PC-3 (cell line): ENCODE results near the gene RFC2. TPM values are rescaled to one million over a fixed set of nuclear protein-coding genes. Genes with fewer than 3 reads are reported as not detected.

Source experiments
- ATAC-seq: fragments of 200-7000 bp; cut with Tn5 transposase; 2 replicates; pipeline ENCODE4 v1.9.1; 2020; ENCODE audit warnings: mild to moderate bottlenecking, moderate library complexity
- BruUV-seq: library from RNA; stranded (reverse); fragments of 400-500 nt; replicated peaks from 2 replicates; lab custom pipeline; 2021; lab: Mats Ljungman, UMichigan
- CTCF ChIA-PET: fragments of 300-600 bp; sonication (Branson Sonifier 250); formaldehyde crosslinking; loops from one replicate; lab custom pipeline; 2022; ENCODE audit warnings: antibody characterized with exemption; lab: Charles Lee
- POLR2A ChIA-PET: fragments of 300-600 bp; sonication (Branson Sonifier 250); formaldehyde crosslinking; loops from one replicate; lab custom pipeline; 2022; ENCODE audit warnings: antibody characterized with exemption; ENCODE audit not compliant: unreplicated experiment; lab: Charles Lee
- DNase-seq: peaks from one replicate; pipeline ENCODE4 v3.0.0-alpha.2; 2015
- H2AFZ ChIP-seq: fragments of 300-600 bp; sonication (generic); 2 replicates; pipeline ENCODE4 v1.6.0; 2016; ENCODE audit warnings: antibody characterized with exemption, low read length
- H3F3A ChIP-seq: fragments of 300-600 bp; sonication (generic); one replicate; pipeline ENCODE4 v1.6.0; 2017; ENCODE audit warnings: antibody characterized with exemption, low read length, control low read depth, mild to moderate bottlenecking; ENCODE audit not compliant: unreplicated experiment
- H3K27ac ChIP-seq: fragments of 300-600 bp; sonication (generic); 2 replicates; pipeline ENCODE4 v1.5.1; 2016; ENCODE audit warnings: mild to moderate bottlenecking, low read length
- H3K27me3 ChIP-seq: fragments of 300-600 bp; sonication (generic); 2 replicates; pipeline ENCODE4 v1.6.1; 2016; ENCODE audit warnings: low read length, mixed read lengths
- H3K36me3 ChIP-seq: fragments of 300-600 bp; sonication (generic); 2 replicates; pipeline ENCODE4 v1.6.1; 2016; ENCODE audit warnings: low read depth, mixed run types, low read length, mixed read lengths
- H3K4me1 ChIP-seq: fragments of 300-600 bp; sonication (generic); 2 replicates; pipeline ENCODE4 v1.5.1; 2016; ENCODE audit warnings: low read length; ENCODE audit not compliant: insufficient read depth
- H3K4me2 ChIP-seq: fragments of 300-600 bp; sonication (generic); 2 replicates; pipeline ENCODE4 v1.6.0; 2016; ENCODE audit warnings: low read length
- H3K4me3 ChIP-seq: fragments of 300-600 bp; sonication (generic); 2 replicates; pipeline ENCODE4 v1.5.1; 2016; ENCODE audit warnings: mild to moderate bottlenecking, low read length, mixed read lengths
- H3K79me2 ChIP-seq: fragments of 300-600 bp; sonication (generic); 2 replicates; pipeline ENCODE4 v1.6.1; 2017; ENCODE audit warnings: low read length, mixed read lengths
- H3K9ac ChIP-seq: fragments of 300-600 bp; sonication (generic); 2 replicates; pipeline ENCODE4 v1.6.0; 2016; ENCODE audit warnings: mild to moderate bottlenecking, low read length
- H3K9me2 ChIP-seq: fragments of 300-600 bp; sonication (generic); replicated peaks from 2 replicates; pipeline ENCODE4 v1.6.1; 2016; ENCODE audit warnings: mixed run types, low read length, mixed read lengths
- H3K9me3 ChIP-seq: fragments of 300-600 bp; sonication (generic); 2 replicates; pipeline ENCODE4 v1.6.1; 2016; ENCODE audit warnings: low read length, mixed read lengths
- H4K20me1 ChIP-seq: fragments of 300-600 bp; sonication (generic); 2 replicates; pipeline ENCODE4 v1.6.1; 2016; ENCODE audit warnings: low read length, mixed read lengths
- EZH2 ChIP-seq: fragments of 300-600 bp; sonication (generic); IDR thresholded peaks from one replicate; pipeline ENCODE4 v1.6.1; 2017; ENCODE audit warnings: antibody characterized with exemption, mild to moderate bottlenecking, low read length; ENCODE audit not compliant: unreplicated experiment
- EZH2phosphoT487 ChIP-seq: fragments of 300-600 bp; sonication (generic); IDR thresholded peaks from 2 replicates; pipeline ENCODE4 v1.6.1; 2018; ENCODE audit warnings: mild to moderate bottlenecking, antibody characterized with exemption, low read length, borderline replicate concordance
- intact Hi-C: fragments of 100-400 bp; cut with micrococcal nuclease; formaldehyde crosslinking; loops from 2 replicates; pipeline ENCODE4 v1.9.0; 2023
- total RNA-seq: library from RNA; depleted of rRNA; stranded (reverse); fragments of >200 nt; gene quantifications from 2 replicates; pipeline ENCODE4 v1.2.3, GENCODE V29; 2014
- TF ChIP-seq, protein P1 (sequence below): fragments of 300-600 bp; sonication (generic); conservative IDR thresholded peaks from 2 replicates; pipeline ENCODE4 v1.5.1; 2017; ENCODE audit warnings: antibody characterized with exemption, low read depth, mild to moderate bottlenecking, low read length

RFC2 gene
- total RNA-seq, 1 experiment from 2014 or later: 60.4 TPM

DNA sequence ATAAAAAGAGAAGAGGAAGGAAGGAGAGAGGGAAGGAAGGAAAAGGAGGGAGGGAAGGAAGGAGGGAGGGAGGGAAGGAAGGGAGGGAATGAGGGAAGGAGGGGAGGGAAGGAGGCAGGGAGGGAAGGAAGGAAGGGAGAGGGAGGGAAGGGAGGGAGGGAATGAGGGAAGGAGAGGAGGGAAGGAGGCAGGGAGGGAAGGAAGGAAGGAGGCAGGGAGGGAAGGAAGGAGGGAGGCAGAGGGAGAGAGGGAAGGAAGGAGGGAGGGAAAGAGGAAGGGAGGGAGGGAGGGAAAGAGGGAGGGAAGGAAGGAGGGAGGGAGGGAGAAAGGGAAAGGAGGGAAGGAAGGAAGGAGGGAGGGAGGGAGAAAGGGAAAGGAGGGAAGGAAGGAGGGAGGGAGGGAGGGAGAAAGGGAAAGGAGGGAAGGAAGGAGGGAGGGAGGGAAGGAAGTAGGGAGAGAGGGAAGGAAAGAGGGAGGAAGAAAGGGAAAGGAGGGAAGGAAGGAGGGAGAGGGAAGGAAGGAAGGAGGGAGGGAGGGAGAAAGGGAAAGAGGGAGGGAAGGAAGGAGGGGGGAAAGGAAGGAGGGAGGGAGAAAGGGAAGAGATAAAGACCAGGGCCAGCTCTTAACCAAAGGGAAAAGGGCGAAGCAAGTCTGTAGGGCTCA lies 50.1 kb downstream of the RFC2 start:
- H3K27me3 ChIP-seq: no peaks in the 10 kb centered on the region
- ChIA-PET POLR2A (no interaction called here), CTCF (interaction anchor here (0.7 kb wide), 1 partner anchor 29 kb away, joined by 4 read pairs; no protein-coding TSS in a partner anchor)
- no peak overlapping the region for H2AFZ ChIP-seq
- no peak overlapping the region for H3K4me2 ChIP-seq
- ATAC-seq (no peak), DNase-seq (no peak)
- intact Hi-C loops: loop anchor here (1.0 to 10.0 kb wide), 4 partner anchors 111 to 337 kb away; no protein-coding TSS in a partner anchor
- TF ChIP-seq EZH2: no peak
- no peak for TF ChIP-seq EZH2phosphoT487
- TF ChIP-seq, protein P1, sequence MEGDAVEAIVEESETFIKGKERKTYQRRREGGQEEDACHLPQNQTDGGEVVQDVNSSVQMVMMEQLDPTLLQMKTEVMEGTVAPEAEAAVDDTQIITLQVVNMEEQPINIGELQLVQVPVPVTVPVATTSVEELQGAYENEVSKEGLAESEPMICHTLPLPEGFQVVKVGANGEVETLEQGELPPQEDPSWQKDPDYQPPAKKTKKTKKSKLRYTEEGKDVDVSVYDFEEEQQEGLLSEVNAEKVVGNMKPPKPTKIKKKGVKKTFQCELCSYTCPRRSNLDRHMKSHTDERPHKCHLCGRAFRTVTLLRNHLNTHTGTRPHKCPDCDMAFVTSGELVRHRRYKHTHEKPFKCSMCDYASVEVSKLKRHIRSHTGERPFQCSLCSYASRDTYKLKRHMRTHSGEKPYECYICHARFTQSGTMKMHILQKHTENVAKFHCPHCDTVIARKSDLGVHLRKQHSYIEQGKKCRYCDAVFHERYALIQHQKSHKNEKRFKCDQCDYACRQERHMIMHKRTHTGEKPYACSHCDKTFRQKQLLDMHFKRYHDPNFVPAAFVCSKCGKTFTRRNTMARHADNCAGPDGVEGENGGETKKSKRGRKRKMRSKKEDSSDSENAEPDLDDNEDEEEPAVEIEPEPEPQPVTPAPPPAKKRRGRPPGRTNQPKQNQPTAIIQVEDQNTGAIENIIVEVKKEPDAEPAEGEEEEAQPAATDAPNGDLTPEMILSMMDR: no peak
- H3F3A ChIP-seq: no peaks in the 10 kb centered on the region
- BruUV-seq: no TSS peak
- H3K27ac ChIP-seq: no peak overlapping the region
- H3K9ac ChIP-seq: no peak overlapping the region
- H3K79me2 ChIP-seq: no peaks in the 10 kb centered on the region
- H3K9me2 ChIP-seq: no peaks in the 10 kb centered on the region
- no peaks in the 10 kb centered on the region for H3K9me3 ChIP-seq
- H3K4me1 ChIP-seq: peaks cover 6% of the 10 kb centered on the region
- H3K4me3 ChIP-seq: no peak overlapping the region
- H4K20me1 ChIP-seq: no peaks in the 10 kb centered on the region
- no peaks in the 10 kb centered on the region for H3K36me3 ChIP-seq

DNA sequence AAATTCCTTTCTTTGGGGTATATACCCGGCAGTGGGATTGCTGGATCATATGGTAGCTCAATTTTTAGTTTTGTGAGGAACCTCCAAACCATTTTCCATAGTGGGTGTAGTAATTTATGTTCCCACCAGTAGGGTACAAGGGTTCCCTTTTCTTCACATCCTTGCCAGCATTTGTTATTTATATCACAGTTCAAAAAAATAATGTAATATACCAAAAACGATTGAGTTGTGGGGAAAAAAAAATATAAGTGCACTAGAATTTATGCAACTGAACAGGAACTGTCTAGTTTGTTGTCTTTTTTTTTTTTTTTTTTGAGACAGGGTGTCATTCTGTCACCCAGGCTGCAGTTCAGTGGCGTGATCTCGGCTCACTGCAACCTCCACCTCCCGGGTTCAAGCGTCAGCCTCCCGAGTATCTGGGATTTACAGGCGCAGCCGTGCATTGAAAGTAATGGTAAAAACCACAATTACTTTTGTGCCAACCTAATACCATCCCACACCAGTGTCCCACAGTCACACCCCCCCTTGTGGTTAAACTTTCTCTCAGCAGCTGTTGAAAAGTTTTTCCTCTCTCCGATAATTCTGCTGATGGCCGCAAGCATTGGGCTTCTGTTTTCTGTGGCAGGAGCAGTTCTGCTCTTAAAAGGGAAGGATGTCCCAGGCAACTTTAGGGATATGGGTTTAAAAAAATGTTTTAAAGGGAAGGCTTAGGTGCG lies 51.2 kb downstream of the RFC2 start:
- POLR2A ChIA-PET: interaction anchor here (0.6 kb wide), 1 partner anchor 144 kb away, joined by 6 read pairs; no protein-coding TSS in a partner anchor
- Histone ChIP-seq H3K36me3 (no peaks in the 10 kb centered on the region), H3K9me3 (no peaks in the 10 kb centered on the region), H3K4me1 (peaks cover 4% of the 10 kb centered on the region), H3K4me3 (no peak overlapping the region), H3K27me3 (no peaks in the 10 kb centered on the region), H2AFZ (no peak overlapping the region), H3K79me2 (no peaks in the 10 kb centered on the region), H3F3A (no peaks in the 10 kb centered on the region), H4K20me1 (no peaks in the 10 kb centered on the region), H3K9ac (no peak overlapping the region), H3K9me2 (no peaks in the 10 kb centered on the region), H3K27ac (no peak overlapping the region), H3K4me2 (0 out of 2 replicates have a peak overlapping the region, but pooled peaks have one; percentile 19)
- intact Hi-C loops: loop anchor here (1.0 to 10.0 kb wide), 4 partner anchors 112 to 336 kb away; no protein-coding TSS in a partner anchor
- ATAC-seq: peak; percentile 36
- BruUV-seq: no TSS peak
- CTCF ChIA-PET: interaction anchor here (0.7 to 0.8 kb wide), 2 partner anchors 13 to 28 kb away, joined by 4 to 13 read pairs; no protein-coding TSS in a partner anchor
- TF ChIP-seq EZH2: no peak
- TF ChIP-seq EZH2phosphoT487: no peak
- TF ChIP-seq, protein P1: peak; percentile 73
- peak; percentile 67 for DNase-seq
